ENCODE results near the gene SLC7A6. TPM values are rescaled to one million over a fixed set of nuclear protein-coding genes. Genes with fewer than 3 reads are reported as not detected.

The SLC7A6 gene
- total RNA-seq, 1 donor from 2014 or later = 71.9 TPM

DNA sequence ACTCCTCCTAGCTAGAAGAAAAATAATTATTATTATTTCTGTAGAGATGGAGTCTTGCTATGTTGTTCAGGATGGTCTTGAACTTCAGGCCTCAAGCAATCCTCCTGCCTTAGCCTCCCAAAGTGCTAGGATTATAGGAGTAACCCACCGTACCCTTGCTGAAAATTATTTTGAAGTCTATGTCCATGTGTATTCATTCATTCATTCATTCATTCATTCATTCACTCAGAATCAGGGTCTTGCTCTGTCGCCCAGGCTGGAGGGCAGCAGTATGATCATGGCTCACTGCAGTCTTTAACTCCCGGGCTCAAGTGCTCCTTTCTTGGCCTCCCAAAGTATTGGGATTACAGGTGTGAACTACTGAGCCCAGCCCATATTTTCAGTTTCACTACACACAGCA lies 42.3 kb downstream of the SLC7A6 start:
- peaks cover 12% of the 10 kb centered on the region for H3K4me1 Mint-ChIP-seq (ENCODE audit: low read depth, unreplicated experiment)

DNA sequence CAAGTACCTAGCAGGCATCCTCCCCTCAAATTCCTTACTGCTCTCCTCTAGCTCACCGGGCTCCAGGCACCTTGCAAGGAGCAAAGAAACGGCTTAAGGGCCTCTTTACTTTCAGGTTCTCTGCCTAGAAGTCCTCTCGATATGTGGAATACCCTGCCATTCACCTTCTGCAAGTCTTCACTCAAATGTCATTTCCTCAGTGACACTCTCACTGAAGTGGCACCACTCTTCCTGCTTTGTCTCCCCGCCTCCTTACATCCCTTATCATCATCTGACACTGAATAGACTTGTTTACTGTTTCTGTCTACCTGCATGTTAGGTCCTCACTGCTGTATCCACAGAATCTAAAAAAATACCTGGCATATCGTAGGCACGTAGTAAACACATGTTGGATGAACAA lies 45.5 kb downstream of the SLC7A6 start:
- Mint-ChIP-seq H3K9me3 (ENCODE audit: unreplicated experiment) (no peaks in the 10 kb centered on the region), H3K36me3 (ENCODE audit: low read depth, unreplicated experiment) (peaks cover 2% of the 10 kb centered on the region), H3K27ac (ENCODE audit: unreplicated experiment) (peak overlapping the region; percentile 82), H3K27me3 (ENCODE audit: low read depth, unreplicated experiment) (no peaks in the 10 kb centered on the region), H3K4me3 (ENCODE audit: unreplicated experiment) (peak overlapping the region; percentile 97), H3K4me1 (ENCODE audit: low read depth, unreplicated experiment) (peaks cover 10% of the 10 kb centered on the region)
- H3K36me3 ChIP-seq (ENCODE audit: insufficient read depth, low read length) = peaks cover 8% of the 10 kb centered on the region
- peak overlapping the region; percentile 92 for H3K4me3 ChIP-seq (ENCODE audit: insufficient read depth, low read depth, low read length)
- peaks cover 21% of the 10 kb centered on the region for H4K20me1 ChIP-seq (ENCODE audit: insufficient read depth, low read length)
- no peaks in the 10 kb centered on the region for H3K9me3 ChIP-seq (ENCODE audit: insufficient read depth, low read depth, low read length)
- H3K4me1 ChIP-seq (ENCODE audit: insufficient read depth, low read length) = peaks cover 10% of the 10 kb centered on the region
- H3K4me2 ChIP-seq (ENCODE audit: low read length) = peak overlapping the region; percentile 89
- peaks cover 77% of the 10 kb centered on the region for H3K79me2 ChIP-seq (ENCODE audit: insufficient read depth, low read length)
- H3K9ac ChIP-seq (ENCODE audit: low read length) = peak overlapping the region; percentile 93
- no peak overlapping the region for H2AFZ ChIP-seq (ENCODE audit: low read depth, low read length)
- TF ChIP-seq, protein P1, sequence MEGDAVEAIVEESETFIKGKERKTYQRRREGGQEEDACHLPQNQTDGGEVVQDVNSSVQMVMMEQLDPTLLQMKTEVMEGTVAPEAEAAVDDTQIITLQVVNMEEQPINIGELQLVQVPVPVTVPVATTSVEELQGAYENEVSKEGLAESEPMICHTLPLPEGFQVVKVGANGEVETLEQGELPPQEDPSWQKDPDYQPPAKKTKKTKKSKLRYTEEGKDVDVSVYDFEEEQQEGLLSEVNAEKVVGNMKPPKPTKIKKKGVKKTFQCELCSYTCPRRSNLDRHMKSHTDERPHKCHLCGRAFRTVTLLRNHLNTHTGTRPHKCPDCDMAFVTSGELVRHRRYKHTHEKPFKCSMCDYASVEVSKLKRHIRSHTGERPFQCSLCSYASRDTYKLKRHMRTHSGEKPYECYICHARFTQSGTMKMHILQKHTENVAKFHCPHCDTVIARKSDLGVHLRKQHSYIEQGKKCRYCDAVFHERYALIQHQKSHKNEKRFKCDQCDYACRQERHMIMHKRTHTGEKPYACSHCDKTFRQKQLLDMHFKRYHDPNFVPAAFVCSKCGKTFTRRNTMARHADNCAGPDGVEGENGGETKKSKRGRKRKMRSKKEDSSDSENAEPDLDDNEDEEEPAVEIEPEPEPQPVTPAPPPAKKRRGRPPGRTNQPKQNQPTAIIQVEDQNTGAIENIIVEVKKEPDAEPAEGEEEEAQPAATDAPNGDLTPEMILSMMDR (IDR thresholded peaks at IDR 0.05; ENCODE audit: insufficient read depth, low read depth, low read length) = no peak
- TF ChIP-seq EZH2 (IDR thresholded peaks at IDR 0.05; ENCODE audit: insufficient read depth, low read length) = no peak
- no peak for FAIRE-seq
- no peaks in the 10 kb centered on the region for H3K27me3 ChIP-seq (ENCODE audit: insufficient read depth, low read length)
- H3K27ac ChIP-seq (ENCODE audit: low read depth, low read length) = peak overlapping the region; percentile 77
- DNase-seq (ENCODE audit: low read depth) = no peak

More for the DNA sequence above, 42.3 kb downstream of the SLC7A6 start:
- H4K20me1 ChIP-seq (ENCODE audit: insufficient read depth, low read length) = peaks cover 35% of the 10 kb centered on the region
- DNase-seq (ENCODE audit: low read depth) (no peak), FAIRE-seq (no peak)
- no peak overlapping the region for H3K9ac ChIP-seq (ENCODE audit: low read length)
- no peak overlapping the region for H3K27ac Mint-ChIP-seq (ENCODE audit: unreplicated experiment)
- no peaks in the 10 kb centered on the region for H3K9me3 Mint-ChIP-seq (ENCODE audit: unreplicated experiment)
- peaks cover 6% of the 10 kb centered on the region for H3K36me3 Mint-ChIP-seq (ENCODE audit: low read depth, unreplicated experiment)
- no peaks in the 10 kb centered on the region for H3K9me3 ChIP-seq (ENCODE audit: insufficient read depth, low read depth, low read length)
- H3K4me3 Mint-ChIP-seq (ENCODE audit: unreplicated experiment) = no peak overlapping the region
- no peak overlapping the region for H3K27ac ChIP-seq (ENCODE audit: low read depth, low read length)
- peaks cover 25% of the 10 kb centered on the region for H3K36me3 ChIP-seq (ENCODE audit: insufficient read depth, low read length)
- H3K4me1 ChIP-seq (ENCODE audit: insufficient read depth, low read length) = peaks cover 10% of the 10 kb centered on the region
- no peak overlapping the region for H2AFZ ChIP-seq (ENCODE audit: low read depth, low read length)
- H3K4me3 ChIP-seq (ENCODE audit: insufficient read depth, low read depth, low read length) = no peak overlapping the region
- no peak overlapping the region for H3K4me2 ChIP-seq (ENCODE audit: low read length)
- no peaks in the 10 kb centered on the region for H3K27me3 Mint-ChIP-seq (ENCODE audit: low read depth, unreplicated experiment)
- TF ChIP-seq EZH2 (IDR thresholded peaks at IDR 0.05; ENCODE audit: insufficient read depth, low read length) = no peak
- TF ChIP-seq, protein P1 (IDR thresholded peaks at IDR 0.05; ENCODE audit: insufficient read depth, low read depth, low read length) = no peak
- no peaks in the 10 kb centered on the region for H3K27me3 ChIP-seq (ENCODE audit: insufficient read depth, low read length)
- peaks cover 67% of the 10 kb centered on the region for H3K79me2 ChIP-seq (ENCODE audit: insufficient read depth, low read length)

DNA sequence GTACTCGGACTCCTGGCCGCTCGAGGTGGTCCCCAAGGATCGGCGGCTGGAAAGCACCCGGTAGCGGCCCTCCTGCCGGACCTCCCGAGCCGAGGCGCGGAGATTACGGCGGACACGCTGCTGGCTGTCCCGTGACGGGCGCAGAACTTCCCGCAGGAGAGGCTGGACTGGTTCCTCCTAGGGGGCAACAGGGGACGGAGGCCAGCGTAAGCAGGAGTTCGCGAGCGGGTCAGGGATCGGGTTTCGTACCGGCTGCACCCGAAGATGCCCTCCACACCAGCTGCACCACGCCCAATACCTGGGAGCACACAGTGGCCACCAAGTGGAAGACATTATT lies 46.1 kb downstream of the SLC7A6 start:
- H3K4me3 ChIP-seq (ENCODE audit: insufficient read depth, low read depth, low read length) = peak overlapping the region; percentile 92
- Mint-ChIP-seq H3K4me1 (ENCODE audit: low read depth, unreplicated experiment) (peaks cover 10% of the 10 kb centered on the region), H3K27ac (ENCODE audit: unreplicated experiment) (peak overlapping the region; percentile 82), H3K9me3 (ENCODE audit: unreplicated experiment) (no peaks in the 10 kb centered on the region), H3K36me3 (ENCODE audit: low read depth, unreplicated experiment) (peaks cover 6% of the 10 kb centered on the region), H3K4me3 (ENCODE audit: unreplicated experiment) (peak overlapping the region; percentile 97), H3K27me3 (ENCODE audit: low read depth, unreplicated experiment) (no peaks in the 10 kb centered on the region)
- DNase-seq (ENCODE audit: low read depth) (no peak), FAIRE-seq (no peak)
- H4K20me1 ChIP-seq (ENCODE audit: insufficient read depth, low read length) = peaks cover 15% of the 10 kb centered on the region
- peak overlapping the region; percentile 95 for H2AFZ ChIP-seq (ENCODE audit: low read depth, low read length)
- peaks cover 71% of the 10 kb centered on the region for H3K79me2 ChIP-seq (ENCODE audit: insufficient read depth, low read length)
- peak overlapping the region; percentile 93 for H3K9ac ChIP-seq (ENCODE audit: low read length)
- no peaks in the 10 kb centered on the region for H3K9me3 ChIP-seq (ENCODE audit: insufficient read depth, low read depth, low read length)
- peaks cover 8% of the 10 kb centered on the region for H3K36me3 ChIP-seq (ENCODE audit: insufficient read depth, low read length)
- peak overlapping the region; percentile 77 for H3K27ac ChIP-seq (ENCODE audit: low read depth, low read length)
- H3K4me2 ChIP-seq (ENCODE audit: low read length) = peak overlapping the region; percentile 89
- TF ChIP-seq EZH2 (IDR thresholded peaks at IDR 0.05; ENCODE audit: insufficient read depth, low read length) = no peak
- TF ChIP-seq, protein P1 (IDR thresholded peaks at IDR 0.05; ENCODE audit: insufficient read depth, low read depth, low read length) = no peak
- no peaks in the 10 kb centered on the region for H3K27me3 ChIP-seq (ENCODE audit: insufficient read depth, low read length)
- H3K4me1 ChIP-seq (ENCODE audit: insufficient read depth, low read length) = peaks cover 10% of the 10 kb centered on the region
